Tongue (tissue), 2 donors: ENCODE data around the gene USP49. TPM values are rescaled to one million over a fixed set of nuclear protein-coding genes. Genes with fewer than 3 reads are reported as not detected.
"Not testable (repeated sequence)": the region's sequence is repeated elsewhere in the genome, so short reads cannot be mapped to it uniquely, and the experiment has no call there.

ENCODE experiments used
- DNase-seq: peaks from one replicate; pipeline ENCODE4 v3.0.0-alpha.2; 2015
- total RNA-seq: library from RNA; depleted of rRNA; stranded (reverse); fragments of >200 nt; gene quantifications from one replicate; pipeline ENCODE4 v1.2.3, GENCODE V29; 2014

The USP49 gene
- total RNA-seq, 1 donor from 2014 or later, result 4.1 TPM

DNA sequence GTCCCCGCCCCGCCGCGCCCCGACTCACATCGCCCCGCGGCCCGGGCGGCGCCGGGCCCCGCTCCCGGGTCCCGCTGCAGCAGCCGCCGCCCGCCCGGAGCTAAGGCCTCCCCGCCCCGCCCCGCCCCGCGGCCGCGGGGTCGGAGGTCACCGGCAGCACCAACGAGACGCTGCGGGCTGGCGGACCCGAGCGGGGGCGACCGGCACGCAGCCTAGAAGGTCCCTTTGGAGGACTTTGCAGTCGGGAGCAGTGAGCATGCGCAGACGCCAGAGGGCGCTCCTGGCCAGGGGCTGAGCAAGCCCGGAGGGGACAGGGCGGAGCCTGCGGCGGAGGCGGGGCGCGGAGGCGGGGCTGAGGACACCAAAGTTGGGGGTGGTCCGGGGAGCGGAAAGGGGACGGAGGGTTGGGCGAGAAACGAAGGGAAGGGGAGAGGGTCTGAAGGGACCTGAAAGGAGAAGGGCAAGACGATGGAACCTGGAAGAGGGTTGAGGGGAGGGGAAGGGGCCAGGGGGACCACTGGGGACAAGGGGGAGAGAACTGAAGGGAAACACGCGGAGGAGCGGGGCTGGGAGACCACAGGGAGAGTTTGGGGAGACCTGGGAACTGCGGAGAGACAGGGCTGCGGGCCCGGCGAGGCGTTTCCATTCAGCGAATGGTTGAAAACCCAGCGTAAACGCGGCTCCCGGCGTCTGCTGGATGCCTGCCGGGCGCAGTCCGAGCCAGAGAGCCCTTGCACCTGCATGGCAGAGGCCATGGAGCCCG lies 115.2 kb downstream of the USP49 start, which contains the start of gene FRS3:
Gene FRS3, minus strand, starts transcription at position 113 of the 763 bp plus-strand sequence. CDS start 2,913 bp downstream, outside the sequence.
- peak; percentile 99 for DNase-seq

- DNase-seq, result no peak
These were observed 115.8 kb downstream of the USP49 start for GRCh38 chr6:41779336-41779735.

GRCh38 chr6:41778895-41779294 lies 116.3 kb downstream of the USP49 start:
- no peak for DNase-seq

DNA sequence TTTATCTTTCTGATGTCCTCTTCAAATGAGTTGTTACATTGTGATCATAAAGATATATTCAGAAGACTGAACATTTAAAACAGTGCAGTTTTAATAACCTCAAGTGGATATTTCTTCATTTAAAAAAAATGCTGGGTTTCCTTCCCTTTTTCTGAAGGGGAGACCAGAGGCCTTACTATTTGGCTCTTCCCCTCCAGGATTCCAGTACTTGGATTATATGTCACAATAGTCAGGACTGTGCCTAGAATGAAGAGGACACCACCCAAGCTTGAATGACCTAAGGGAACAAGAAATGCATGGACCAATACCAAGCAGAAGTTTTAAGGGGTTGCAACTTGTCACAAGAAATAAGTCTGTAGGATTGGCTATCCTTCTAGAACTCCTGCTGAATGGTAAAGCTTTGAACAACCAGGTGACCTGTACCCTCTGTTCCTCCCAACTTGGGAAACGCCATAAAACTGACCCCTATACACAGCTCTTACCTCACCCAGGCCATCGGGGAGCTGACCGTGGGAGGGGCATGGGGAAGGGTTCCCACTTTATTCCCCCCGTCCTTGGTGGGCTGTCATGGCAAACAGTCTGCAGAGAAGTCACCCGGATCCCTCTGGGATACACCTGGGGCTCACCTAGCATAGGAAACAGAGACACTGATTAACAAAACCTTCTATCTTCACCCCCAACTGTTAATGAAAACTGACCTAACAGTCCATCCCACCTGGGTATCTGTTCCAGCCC lies 117.5 kb downstream of the USP49 start:
- no peak for DNase-seq

GRCh38 chr6:41775293-41775882 lies 119.8 kb downstream of the USP49 start:
- no peak for DNase-seq

GRCh38 chr6:41774841-41775240 lies 120.3 kb downstream of the USP49 start:
- DNase-seq, result no peak

DNA sequence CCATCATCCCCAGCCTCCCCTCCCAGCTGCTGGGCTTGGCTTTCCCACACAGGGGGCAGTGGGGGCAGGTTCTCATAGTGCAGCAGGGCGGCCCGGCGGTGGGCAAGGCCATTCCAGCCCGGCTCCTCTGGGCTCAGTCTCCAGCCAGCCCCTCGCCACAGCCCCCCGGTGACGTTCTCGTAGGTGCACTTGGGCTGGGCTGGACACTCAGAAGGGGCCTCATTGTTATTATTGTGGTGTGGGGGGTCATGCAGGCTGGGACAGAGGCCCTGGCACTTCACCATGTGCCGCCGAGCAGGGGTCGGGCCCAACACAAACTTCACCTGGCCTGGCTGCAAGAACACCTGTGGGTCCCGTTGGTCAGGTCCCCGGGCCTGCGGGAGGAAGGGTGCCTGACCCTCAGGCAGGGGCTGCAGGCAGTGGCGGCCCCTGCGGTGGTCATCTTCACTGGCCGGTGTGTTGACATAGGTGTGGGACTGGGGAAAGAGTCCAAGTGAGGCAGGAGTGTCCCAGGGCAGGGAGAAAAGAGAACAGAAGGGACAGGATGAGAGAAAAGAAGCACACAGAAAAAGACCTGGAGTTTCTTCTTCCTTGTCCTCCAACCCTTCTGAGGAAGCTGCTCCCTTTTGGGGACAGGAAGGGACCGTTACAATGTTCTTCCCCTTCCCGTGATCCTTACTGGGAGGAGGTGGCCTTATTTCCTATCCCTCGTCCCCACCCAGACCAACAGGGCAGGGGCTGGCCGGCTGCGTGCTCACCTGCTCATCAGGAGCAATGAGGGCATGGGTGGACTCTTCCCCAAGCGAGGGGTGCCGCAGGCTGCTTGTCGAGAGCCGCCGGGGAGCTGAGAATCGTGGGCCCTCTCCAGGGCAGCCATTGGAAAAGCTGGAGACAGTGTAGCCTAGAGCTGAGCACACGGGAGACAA lies 123.9 kb downstream of the USP49 start:
- DNase-seq, result no peak

- DNase-seq, result no peak
These were observed 124.7 kb downstream of the USP49 start for GRCh38 chr6:41770381-41771057.

DNA sequence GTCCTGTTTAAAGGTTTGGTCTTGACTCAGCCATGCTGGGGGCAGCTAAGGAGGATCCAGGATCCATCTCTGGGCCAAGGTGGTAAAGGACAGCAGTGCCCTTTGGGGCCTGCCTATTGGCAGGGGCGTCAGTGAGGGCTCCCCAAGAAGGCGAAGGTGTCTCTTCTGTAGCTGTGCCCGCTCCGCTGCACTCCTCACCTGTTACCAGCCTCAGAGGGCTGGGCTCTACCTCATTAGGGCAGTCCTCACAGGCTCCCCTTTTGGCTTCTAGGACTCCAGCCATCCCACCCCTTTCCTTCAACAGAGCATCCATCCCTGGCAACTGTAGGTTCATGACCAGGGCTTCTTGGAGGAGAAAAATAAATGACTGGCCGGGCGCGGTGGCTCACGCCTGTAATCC lies 125.8 kb downstream of the USP49 start:
- no peak for DNase-seq

GRCh38 chr6:41768545-41769308 lies 126.4 kb downstream of the USP49 start:
- DNase-seq, result no peak

GRCh38 chr6:41767112-41767833 lies 127.9 kb downstream of the USP49 start:
- peak; percentile 50 for DNase-seq

DNA sequence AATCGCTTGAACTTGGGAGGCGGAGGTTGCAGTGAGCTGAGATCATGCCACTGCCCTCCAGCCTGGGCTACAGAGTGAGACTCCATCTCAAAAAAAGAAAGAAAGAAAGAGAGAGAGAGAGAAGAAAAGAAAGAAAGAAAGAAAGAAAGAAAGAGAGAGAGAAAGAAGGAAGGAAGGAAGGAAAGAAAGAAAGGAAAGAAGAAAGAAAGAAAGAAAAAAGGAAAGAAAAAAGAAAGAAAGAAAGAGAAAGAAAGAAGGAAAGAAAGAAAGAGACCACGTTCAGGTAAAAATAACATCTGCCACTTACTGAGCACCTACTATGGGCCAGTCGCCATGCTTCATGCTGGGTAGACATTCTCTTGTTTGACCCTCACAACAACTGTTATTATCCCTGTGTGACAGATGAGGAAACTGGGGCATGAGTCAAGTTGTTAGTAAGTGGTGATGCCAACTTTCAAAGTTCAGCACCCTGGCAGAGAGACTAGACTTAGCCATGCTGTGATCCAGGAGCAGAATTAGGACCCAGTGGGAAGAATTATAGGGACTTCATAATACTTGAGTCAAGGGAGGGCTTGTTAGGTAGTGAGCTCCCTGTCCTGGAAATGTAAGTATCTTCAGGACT lies 129.0 kb downstream of the USP49 start:
- not testable (repeated sequence) for DNase-seq

GRCh38 chr6:41763470-41763869 lies 131.7 kb downstream of the USP49 start:
- no peak for DNase-seq

DNA sequence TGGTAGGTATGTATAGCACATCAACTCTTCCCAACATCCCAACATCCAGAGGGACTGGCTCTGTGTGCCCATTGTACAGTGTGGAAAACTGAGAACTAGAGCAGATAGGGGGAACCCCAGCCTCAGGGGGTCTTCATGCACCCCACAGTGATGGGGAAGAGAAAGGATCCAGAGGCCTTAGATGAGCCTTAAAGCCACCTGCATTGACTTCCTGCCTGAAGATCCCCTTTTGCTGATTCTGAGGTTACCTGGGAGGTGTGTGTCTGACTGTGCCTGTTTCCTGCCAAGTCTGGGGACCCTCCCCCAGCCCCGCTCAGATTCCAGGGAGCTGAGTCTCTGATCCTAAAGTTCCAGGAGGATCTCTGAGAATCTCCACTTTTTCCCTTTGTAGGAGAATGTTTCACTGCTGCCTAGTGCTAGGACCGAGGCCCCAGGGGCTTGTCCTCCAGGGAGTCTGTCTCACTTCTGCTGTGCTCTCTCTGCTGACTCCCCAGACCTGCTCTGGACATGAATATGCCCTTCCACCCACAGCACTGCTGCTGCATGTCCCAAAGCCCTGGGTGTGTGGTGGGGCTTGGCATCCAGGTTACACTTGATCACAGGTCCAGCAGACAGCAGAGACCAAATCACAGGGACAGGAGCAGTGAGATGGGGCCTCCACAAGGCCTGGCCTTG lies 135.1 kb downstream of the USP49 start:
- DNase-seq, result no peak

DNA sequence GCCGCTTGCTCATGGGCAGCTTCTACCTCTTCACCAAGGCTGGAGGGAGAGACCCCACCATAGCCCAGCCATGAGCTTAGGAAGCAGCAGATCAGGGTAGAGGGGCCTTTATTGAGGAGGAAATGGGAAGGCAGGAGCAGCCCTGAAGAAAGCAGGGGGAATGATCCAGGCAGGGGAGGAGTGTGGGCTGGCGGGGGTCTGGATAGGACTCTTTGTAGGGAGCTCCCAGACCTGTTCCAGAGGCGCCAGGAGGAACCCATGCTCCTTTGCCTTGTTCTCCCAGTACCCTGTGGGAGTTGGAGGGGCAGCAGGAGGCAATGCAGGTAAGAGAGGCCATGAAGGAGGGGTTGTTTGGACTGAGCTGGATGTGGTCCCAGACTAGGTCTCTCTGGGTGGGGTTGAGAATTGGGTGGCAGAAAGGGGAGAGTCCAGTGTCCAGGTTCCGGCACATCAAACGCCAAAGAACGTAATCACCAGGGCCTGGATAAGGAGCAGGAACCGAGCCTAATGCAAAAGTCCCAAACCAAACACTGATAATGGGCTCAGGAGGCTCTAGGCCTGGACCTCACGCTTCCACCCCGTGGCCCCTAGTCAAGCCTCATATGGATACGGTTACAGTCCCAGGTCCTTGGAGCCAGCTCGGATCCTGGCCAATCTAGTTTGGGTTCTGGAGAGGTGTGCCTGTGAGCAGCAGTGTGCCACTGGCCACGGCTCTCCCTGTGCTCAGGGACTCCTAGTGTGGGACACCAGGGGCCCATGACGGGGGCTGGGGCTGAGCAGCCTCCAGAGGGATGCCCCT lies 135.9 kb downstream of the USP49 start:
- DNase-seq, result no peak

GRCh38 chr6:41758641-41759035 lies 136.5 kb downstream of the USP49 start:
- DNase-seq, result no peak

- DNase-seq, result no peak
These were observed 137.1 kb downstream of the USP49 start for GRCh38 chr6:41757931-41758640.
